Measurements from ENCODE around the gene TSPEAR. TPM values are rescaled to one million over a fixed set of nuclear protein-coding genes. Genes with fewer than 3 reads are reported as not detected.
"Not testable (repeated sequence)": the region's sequence is repeated elsewhere in the genome, so short reads cannot be mapped to it uniquely, and the experiment has no call there.

Gene TSPEAR
- total and polyA plus RNA-seq, 2 donors (not counting 1 experiment from before 2014, with no cell fraction given): not detected

DNA sequence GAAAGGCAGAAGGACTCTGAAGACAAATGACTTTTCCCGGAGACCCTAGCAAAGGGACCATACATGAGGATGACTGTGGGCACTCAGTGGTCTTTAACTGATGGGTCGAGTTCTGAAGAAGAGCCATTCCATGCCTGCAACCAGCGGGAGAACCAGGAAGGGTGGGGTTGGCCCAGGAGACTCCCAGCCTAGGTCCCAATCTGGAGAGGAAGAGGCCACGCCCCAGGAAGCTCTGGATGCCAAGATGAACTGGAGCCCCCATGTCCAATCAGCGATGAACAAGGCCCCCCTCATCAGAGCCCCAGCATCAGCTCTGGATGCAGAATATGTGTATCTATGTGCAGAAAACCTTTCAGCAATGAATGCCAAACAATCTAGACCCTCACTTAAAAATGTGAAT, 70.6 kb downstream of the TSPEAR start:
- Histone ChIP-seq H3K79me2 (ENCODE audit: control insufficient read depth, insufficient read depth, low read length) (no peaks in the 10 kb centered on the region), H3K9ac (ENCODE audit: low read length) (no peak overlapping the region), H4K20me1 (ENCODE audit: control insufficient read depth, insufficient read depth, low read length, poor library complexity, severe bottlenecking) (no peaks in the 10 kb centered on the region), H3K9me3 (ENCODE audit: control extremely low read depth in 1 of 3, control insufficient read depth in 2 of 3, insufficient read depth in 1 of 3, low read length in 2 of 3) (peaks cover 0 to 32% (median 12%) of the 10 kb centered on the region in 3 donors), H3K4me3 (ENCODE audit: control extremely low read depth in 1 of 5, extremely low read depth in 1 of 5, insufficient read depth in 1 of 5, low read depth in 2 of 5, low read length in 4 of 5) (no peak overlapping the region), H2AFZ (ENCODE audit: insufficient read depth, low read depth, low read length, poor library complexity, severe bottlenecking) (no peak overlapping the region), H3K4me2 (replicated peaks; ENCODE audit: low read depth, low read length, poor library complexity, severe bottlenecking) (no peak overlapping the region), H3K36me3 (replicated peaks in 1 of 2; ENCODE audit: control extremely low read depth in 1 of 2, control insufficient read depth in 1 of 2, extremely low read depth in 1 of 2, insufficient read depth in 2 of 2, low read length in 1 of 2) (no peaks in the 10 kb centered on the region), H3K27me3 (replicated peaks in 1 of 4; ENCODE audit: control extremely low read depth in 1 of 4, control insufficient read depth in 3 of 4, insufficient read depth in 4 of 4, low read length in 3 of 4) (peaks cover 0 to 18% (median 0%) of the 10 kb centered on the region in 4 experiments), H3K4me1 (ENCODE audit: control insufficient read depth in 2 of 2, insufficient read depth in 2 of 2, low read length in 2 of 2) (no peaks in the 10 kb centered on the region), H3K27ac (ENCODE audit: low read length in 2 of 2) (no peak overlapping the region)
- ATAC-seq (ENCODE audit: low read depth) (no peak), DNase-seq (no peak)
- H3K4me3 Mint-ChIP-seq: no peak overlapping the region
- no peak overlapping the region for H3K27ac Mint-ChIP-seq
- no peaks in the 10 kb centered on the region for H3K4me1 Mint-ChIP-seq
- peaks cover 22% of the 10 kb centered on the region for H3K27me3 Mint-ChIP-seq
- ChIA-PET POLR2A (no interaction called here), CTCF (no interaction called here)
- TF ChIP-seq CTCF (IDR thresholded peaks at IDR 0.05) (no peak), EZH2 (IDR thresholded peaks at IDR 0.05; ENCODE audit: borderline replicate concordance, insufficient read depth, low read depth, low read length, poor library complexity, severe bottlenecking) (no peak)
- H3K9me3 Mint-ChIP-seq (ENCODE audit: insufficient read depth): peaks cover 11% of the 10 kb centered on the region
- intact Hi-C loops (cut with micrococcal nuclease): no loop called here
- WGBS (ENCODE audit: insufficient coverage): 83% methylated on average over 5 of the region's 5 CpGs

- ATAC-seq (ENCODE audit: low read depth) (no peak), DNase-seq (no peak)
- no peak overlapping the region for H2AFZ ChIP-seq (ENCODE audit: insufficient read depth, low read depth, low read length, poor library complexity, severe bottlenecking)
- WGBS (ENCODE audit: insufficient coverage): 91% methylated on average over 12 of the region's 12 CpGs
- no peak overlapping the region for H3K4me3 ChIP-seq (ENCODE audit: control extremely low read depth in 1 of 5, extremely low read depth in 1 of 5, insufficient read depth in 1 of 5, low read depth in 2 of 5, low read length in 4 of 5)
- H3K79me2 ChIP-seq (ENCODE audit: control insufficient read depth, insufficient read depth, low read length): no peaks in the 10 kb centered on the region
- Mint-ChIP-seq H3K9me3 (ENCODE audit: insufficient read depth) (peaks cover 4% of the 10 kb centered on the region), H3K27ac (no peak overlapping the region), H3K4me1 (no peaks in the 10 kb centered on the region), H3K27me3 (peaks cover 29% of the 10 kb centered on the region), H3K4me3 (no peak overlapping the region)
- H4K20me1 ChIP-seq (ENCODE audit: control insufficient read depth, insufficient read depth, low read length, poor library complexity, severe bottlenecking): no peaks in the 10 kb centered on the region
- intact Hi-C loops (cut with micrococcal nuclease): no loop called here
- no peak overlapping the region for H3K4me2 ChIP-seq (replicated peaks; ENCODE audit: low read depth, low read length, poor library complexity, severe bottlenecking)
- H3K9ac ChIP-seq (ENCODE audit: low read length): no peak overlapping the region
- no peak for TF ChIP-seq CTCF (IDR thresholded peaks at IDR 0.05)
- no peak for TF ChIP-seq EZH2 (IDR thresholded peaks at IDR 0.05; ENCODE audit: borderline replicate concordance, insufficient read depth, low read depth, low read length, poor library complexity, severe bottlenecking)
- no peak overlapping the region for H3K27ac ChIP-seq (ENCODE audit: low read length in 2 of 2)
- H3K4me1 ChIP-seq (ENCODE audit: control insufficient read depth in 2 of 2, insufficient read depth in 2 of 2, low read length in 2 of 2): no peaks in the 10 kb centered on the region
- H3K36me3 ChIP-seq (replicated peaks in 1 of 2; ENCODE audit: control extremely low read depth in 1 of 2, control insufficient read depth in 1 of 2, extremely low read depth in 1 of 2, insufficient read depth in 2 of 2, low read length in 1 of 2): no peaks in the 10 kb centered on the region
- ChIA-PET POLR2A (no interaction called here), CTCF (no interaction called here)
- H3K27me3 ChIP-seq (replicated peaks in 1 of 4; ENCODE audit: control extremely low read depth in 1 of 4, control insufficient read depth in 3 of 4, insufficient read depth in 4 of 4, low read length in 3 of 4): peaks cover 0 to 18% (median 0%) of the 10 kb centered on the region in 4 experiments
- H3K9me3 ChIP-seq (ENCODE audit: control extremely low read depth in 1 of 3, control insufficient read depth in 2 of 3, insufficient read depth in 1 of 3, low read length in 2 of 3): peaks cover 0 to 26% (median 12%) of the 10 kb centered on the region in 3 donors
Measured at GRCh38 chr21:44639331-44639655, 72.1 kb downstream of the TSPEAR start.

- H3K4me1 Mint-ChIP-seq: not testable (repeated sequence)
Measured at GRCh38 chr21:44638506-44639330, 72.7 kb downstream of the TSPEAR start.

More at GRCh38 chr21:44638506-44639330, 72.7 kb downstream of the TSPEAR start:
- CTCF ChIA-PET; POLR2A ChIA-PET; H3K79me2 ChIP-seq (ENCODE audit: control insufficient read depth, insufficient read depth, low read length); H2AFZ ChIP-seq (ENCODE audit: insufficient read depth, low read depth, low read length, poor library complexity, severe bottlenecking); H3K9ac ChIP-seq (ENCODE audit: low read length); H3K4me3 ChIP-seq (ENCODE audit: control extremely low read depth in 1 of 5, extremely low read depth in 1 of 5, insufficient read depth in 1 of 5, low read depth in 2 of 5, low read length in 4 of 5); H3K4me2 ChIP-seq (replicated peaks; ENCODE audit: low read depth, low read length, poor library complexity, severe bottlenecking); H3K36me3 ChIP-seq (replicated peaks in 1 of 2; ENCODE audit: control extremely low read depth in 1 of 2, control insufficient read depth in 1 of 2, extremely low read depth in 1 of 2, insufficient read depth in 2 of 2, low read length in 1 of 2); H3K27ac Mint-ChIP-seq; H3K4me3 Mint-ChIP-seq; DNase-seq; H3K4me1 ChIP-seq (ENCODE audit: control insufficient read depth in 2 of 2, insufficient read depth in 2 of 2, low read length in 2 of 2); H3K27ac ChIP-seq (ENCODE audit: low read length in 2 of 2); H3K9me3 Mint-ChIP-seq (ENCODE audit: insufficient read depth); H4K20me1 ChIP-seq (ENCODE audit: control insufficient read depth, insufficient read depth, low read length, poor library complexity, severe bottlenecking); ATAC-seq (ENCODE audit: low read depth); intact Hi-C loops (cut with micrococcal nuclease): not testable (repeated sequence)
- peaks cover 31% of the 10 kb centered on the region for H3K27me3 Mint-ChIP-seq
- Histone ChIP-seq H3K27me3 (replicated peaks in 1 of 4; ENCODE audit: control extremely low read depth in 1 of 4, control insufficient read depth in 3 of 4, insufficient read depth in 4 of 4, low read length in 3 of 4) (peaks cover 0 to 18% (median 0%) of the 10 kb centered on the region in 4 experiments), H3K9me3 (ENCODE audit: control extremely low read depth in 1 of 3, control insufficient read depth in 2 of 3, insufficient read depth in 1 of 3, low read length in 2 of 3) (peaks cover 0 to 24% (median 8%) of the 10 kb centered on the region in 3 donors)
- 93% methylated on average over 13 of the region's 21 CpGs for WGBS (ENCODE audit: insufficient coverage)

Measured in B cell (primary cell).